Hepatocyte (in vitro differentiated cells): ENCODE measurements around the gene HECW1. TPM values are rescaled to one million over a fixed set of nuclear protein-coding genes. Genes with fewer than 3 reads are reported as not detected.

Experiments
- DNase-seq: peaks from one replicate; pipeline ENCODE4 v3.0.0-alpha.2; 2016; ENCODE audit warnings: low spot score
- H2AFZ ChIP-seq: fragments of 200-600 bp; sonication (generic); 2 replicates; pipeline ENCODE4 v1.6.0; 2016; ENCODE audit warnings: antibody characterized with exemption, mild to moderate bottlenecking
- H3K27ac ChIP-seq: fragments of 200-600 bp; sonication (generic); 2 replicates; pipeline ENCODE4 v1.5.1; 2016; ENCODE audit warnings: mild to moderate bottlenecking
- H3K27me3 ChIP-seq: fragments of 200-600 bp; sonication (generic); 2 replicates; pipeline ENCODE4 v1.6.1; 2016
- H3K36me3 ChIP-seq: fragments of 200-600 bp; sonication (generic); replicated peaks from 2 replicates; pipeline ENCODE4 v1.5.1; 2016; ENCODE audit warnings: low read depth; ENCODE audit not compliant: insufficient read depth
- H3K4me1 ChIP-seq: fragments of 200-600 bp; sonication (generic); 2 replicates; pipeline ENCODE4 v1.5.1; 2016; ENCODE audit warnings: mild to moderate bottlenecking, moderate library complexity; ENCODE audit not compliant: insufficient read depth
- H3K4me2 ChIP-seq: fragments of 200-600 bp; sonication (generic); 2 replicates; pipeline ENCODE4 v1.6.0; 2016
- H3K4me3 ChIP-seq: fragments of 200-600 bp; sonication (generic); 2 replicates; pipeline ENCODE4 v1.5.1; 2016; ENCODE audit warnings: mild to moderate bottlenecking
- H3K79me2 ChIP-seq: fragments of 200-600 bp; sonication (generic); 2 replicates; pipeline ENCODE4 v1.6.0; 2017; ENCODE audit warnings: mild to moderate bottlenecking
- H3K9me2 ChIP-seq: fragments of 200-600 bp; sonication (generic); replicated peaks from 2 replicates; pipeline ENCODE4 v1.6.0; 2017; ENCODE audit warnings: mild to moderate bottlenecking; ENCODE audit not compliant: insufficient read depth
- H3K9me3 ChIP-seq: fragments of 200-600 bp; sonication (generic); 2 replicates; pipeline ENCODE4 v1.5.1; 2016; ENCODE audit warnings: low read depth, mild to moderate bottlenecking
- H4K20me1 ChIP-seq: fragments of 200-600 bp; sonication (generic); 2 replicates; pipeline ENCODE4 v1.6.0; 2016; ENCODE audit warnings: mild to moderate bottlenecking; ENCODE audit not compliant: insufficient read depth, poor library complexity, severe bottlenecking
- EZH2 ChIP-seq: fragments of 200-600 bp; sonication (generic); IDR thresholded peaks from 2 replicates; pipeline ENCODE4 v1.6.1; 2016; ENCODE audit warnings: antibody characterized with exemption, mild to moderate bottlenecking, borderline replicate concordance
- EZH2phosphoT487 ChIP-seq: fragments of 200-600 bp; sonication (generic); IDR thresholded peaks from one replicate; pipeline ENCODE4 v1.6.1; 2018; ENCODE audit warnings: antibody characterized with exemption, mild to moderate bottlenecking, low read depth, moderate library complexity; ENCODE audit not compliant: unreplicated experiment, severe bottlenecking
- WGBS: methylation state at CpG from one replicate; pipeline ENCODE4 v1.1.6; 2016; ENCODE audit warnings: low lambda C conversion rate; ENCODE audit errors: missing lambda C conversion rate; 5-methylcytosine and 5-hydroxymethylcytosine counted together
- polyA plus RNA-seq: library from polyadenylated mRNA; unstranded; fragments of >200 nt; fragmentation: Nextera tagmentation; extraction: Ambion mirVana; gene quantifications from 2 replicates; pipeline ENCODE4 v1.2.1, GENCODE V29; 2016
- total RNA-seq: library from RNA; depleted of rRNA; stranded (reverse); fragments of >200 nt; gene quantifications from 2 replicates; pipeline ENCODE4 v1.2.3, GENCODE V29; 2014
- TF ChIP-seq, protein P1 (sequence below): fragments of 200-600 bp; sonication (generic); IDR thresholded peaks from 2 replicates; pipeline ENCODE4 v1.5.1; 2016; ENCODE audit warnings: antibody characterized with exemption, mild to moderate bottlenecking; ENCODE audit not compliant: poor library complexity

HECW1 gene
- total and polyA plus RNA-seq, 2 experiments from 2014 or later, result 1.5 to 7.6 TPM

DNA sequence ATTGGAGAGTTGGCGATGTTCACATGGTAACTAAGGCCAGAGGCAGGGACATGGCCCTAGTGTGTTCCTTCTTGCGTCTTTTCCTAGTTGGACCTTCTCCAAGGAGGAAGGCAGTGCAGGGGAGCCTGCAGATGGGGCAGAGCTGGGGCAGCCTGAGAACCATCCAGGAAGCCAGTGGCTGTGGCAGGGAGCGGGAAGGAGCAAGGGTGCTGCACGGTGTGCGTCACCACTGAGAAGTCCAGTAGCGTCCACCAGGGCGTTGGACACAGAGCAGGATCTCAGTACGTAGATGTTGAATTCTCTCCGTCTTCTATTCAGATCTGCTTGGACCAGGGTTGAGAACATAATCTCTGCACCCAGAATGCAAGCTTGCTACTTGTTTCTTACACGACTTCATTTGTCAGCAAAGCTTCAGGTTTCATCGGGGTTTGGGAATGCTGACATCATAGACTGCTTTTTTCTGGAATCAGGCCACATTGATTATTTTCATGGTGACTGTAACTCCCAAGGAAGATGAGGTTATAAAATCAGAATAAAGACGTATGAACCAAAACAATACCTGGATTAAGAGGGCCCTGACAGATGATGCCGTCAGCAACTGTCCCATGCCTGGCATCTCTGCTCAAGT is 130.3 kb downstream of the HECW1 start:
- Histone ChIP-seq H3K9me3 (no peaks in the 10 kb centered on the region), H3K4me1 (no peaks in the 10 kb centered on the region), H3K27ac (no peak overlapping the region), H3K27me3 (no peaks in the 10 kb centered on the region), H3K79me2 (no peaks in the 10 kb centered on the region), H3K9me2 (no peaks in the 10 kb centered on the region), H4K20me1 (no peaks in the 10 kb centered on the region), H3K4me2 (no peak overlapping the region), H3K4me3 (no peak overlapping the region), H3K36me3 (no peaks in the 10 kb centered on the region), H2AFZ (no peak overlapping the region)
- DNase-seq, result no peak
- TF ChIP-seq, protein P1, sequence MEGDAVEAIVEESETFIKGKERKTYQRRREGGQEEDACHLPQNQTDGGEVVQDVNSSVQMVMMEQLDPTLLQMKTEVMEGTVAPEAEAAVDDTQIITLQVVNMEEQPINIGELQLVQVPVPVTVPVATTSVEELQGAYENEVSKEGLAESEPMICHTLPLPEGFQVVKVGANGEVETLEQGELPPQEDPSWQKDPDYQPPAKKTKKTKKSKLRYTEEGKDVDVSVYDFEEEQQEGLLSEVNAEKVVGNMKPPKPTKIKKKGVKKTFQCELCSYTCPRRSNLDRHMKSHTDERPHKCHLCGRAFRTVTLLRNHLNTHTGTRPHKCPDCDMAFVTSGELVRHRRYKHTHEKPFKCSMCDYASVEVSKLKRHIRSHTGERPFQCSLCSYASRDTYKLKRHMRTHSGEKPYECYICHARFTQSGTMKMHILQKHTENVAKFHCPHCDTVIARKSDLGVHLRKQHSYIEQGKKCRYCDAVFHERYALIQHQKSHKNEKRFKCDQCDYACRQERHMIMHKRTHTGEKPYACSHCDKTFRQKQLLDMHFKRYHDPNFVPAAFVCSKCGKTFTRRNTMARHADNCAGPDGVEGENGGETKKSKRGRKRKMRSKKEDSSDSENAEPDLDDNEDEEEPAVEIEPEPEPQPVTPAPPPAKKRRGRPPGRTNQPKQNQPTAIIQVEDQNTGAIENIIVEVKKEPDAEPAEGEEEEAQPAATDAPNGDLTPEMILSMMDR, result no peak
- TF ChIP-seq EZH2 (no peak), EZH2phosphoT487 (no peak)
- WGBS, result 92% methylated on average over 13 of the region's 13 CpGs

DNA sequence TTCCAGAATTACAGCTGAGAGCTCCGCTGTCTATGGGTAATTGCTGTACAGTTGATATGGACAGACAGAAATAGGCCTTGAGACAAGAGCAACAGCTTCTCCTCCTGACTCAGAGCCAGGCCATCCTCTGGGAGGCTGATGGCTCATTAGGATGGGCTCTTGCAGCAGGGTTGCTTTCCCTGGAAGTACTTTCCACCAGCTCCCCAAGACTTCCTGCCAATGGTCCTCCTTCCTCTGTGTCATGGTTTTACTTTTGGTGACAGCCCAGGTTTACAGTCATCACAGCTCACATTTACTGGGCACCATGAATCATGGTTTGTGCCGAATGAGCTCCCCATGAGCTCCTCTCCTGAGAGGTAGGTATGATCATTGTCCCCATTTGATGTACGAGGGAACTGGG is 131.8 kb downstream of the HECW1 start:
- Histone ChIP-seq H3K4me3 (no peak overlapping the region), H3K9me2 (no peaks in the 10 kb centered on the region), H4K20me1 (no peaks in the 10 kb centered on the region), H3K4me1 (no peaks in the 10 kb centered on the region), H3K27ac (no peak overlapping the region), H3K36me3 (no peaks in the 10 kb centered on the region), H3K27me3 (no peaks in the 10 kb centered on the region), H3K4me2 (no peak overlapping the region), H2AFZ (no peak overlapping the region), H3K9me3 (no peaks in the 10 kb centered on the region), H3K79me2 (no peaks in the 10 kb centered on the region)
- no peak for DNase-seq
- 90% methylated on average over 3 of the region's 3 CpGs for WGBS
- TF ChIP-seq, protein P1, result no peak
- TF ChIP-seq EZH2 (no peak), EZH2phosphoT487 (no peak)

GRCh38 chr7:43244784-43245183 is 132.3 kb downstream of the HECW1 start:
- Histone ChIP-seq H2AFZ (no peak overlapping the region), H3K9me3 (no peaks in the 10 kb centered on the region), H4K20me1 (no peaks in the 10 kb centered on the region), H3K4me2 (no peak overlapping the region), H3K9me2 (no peaks in the 10 kb centered on the region), H3K36me3 (no peaks in the 10 kb centered on the region), H3K4me1 (peaks cover 2% of the 10 kb centered on the region), H3K79me2 (no peaks in the 10 kb centered on the region), H3K4me3 (no peak overlapping the region), H3K27me3 (no peaks in the 10 kb centered on the region), H3K27ac (no peak overlapping the region)
- DNase-seq, result no peak
- TF ChIP-seq EZH2phosphoT487 (no peak), EZH2 (no peak)
- TF ChIP-seq, protein P1, result no peak
- 97% methylated on average over 6 of the region's 6 CpGs for WGBS
